NCI-H1436 (cell line): ENCODE data around the gene WASHC2A.
"Not testable (repeated sequence)": the region's sequence is repeated elsewhere in the genome, so short reads cannot be mapped to it uniquely, and the experiment has no call there.

ENCODE experiments used
- DNase-seq: peaks from one replicate; lab custom pipeline; 2025; lab: John Stamatoyannopoulos, UW

The WASHC2A gene

GRCh38 chr10:50061548-50061947, 6.2 kb upstream of the WASHC2A start:
- DNase-seq: not testable (repeated sequence)

GRCh38 chr10:50063100-50063499, 4.7 kb upstream of the WASHC2A start:
- DNase-seq: no peak

DNA sequence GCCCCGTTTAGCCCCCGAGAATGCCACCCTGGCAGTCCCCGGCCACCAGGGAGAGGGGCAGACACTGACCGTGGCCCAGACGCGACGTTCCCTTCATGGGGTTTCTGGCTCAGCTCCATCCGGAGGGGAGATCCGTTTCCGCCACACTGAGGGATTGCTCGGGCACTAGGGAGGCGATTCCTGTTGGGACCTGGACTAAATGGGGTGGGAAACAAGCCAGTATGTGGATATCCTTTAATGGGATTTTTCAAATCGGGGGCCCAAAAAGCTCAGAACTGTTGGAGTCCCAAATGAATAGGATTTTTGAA, 552 bp downstream of the WASHC2A start:
- DNase-seq: not testable (repeated sequence)

GRCh38 chr10:50075139-50075538, 7.4 kb downstream of the WASHC2A start:
- DNase-seq: not testable (repeated sequence)

DNA sequence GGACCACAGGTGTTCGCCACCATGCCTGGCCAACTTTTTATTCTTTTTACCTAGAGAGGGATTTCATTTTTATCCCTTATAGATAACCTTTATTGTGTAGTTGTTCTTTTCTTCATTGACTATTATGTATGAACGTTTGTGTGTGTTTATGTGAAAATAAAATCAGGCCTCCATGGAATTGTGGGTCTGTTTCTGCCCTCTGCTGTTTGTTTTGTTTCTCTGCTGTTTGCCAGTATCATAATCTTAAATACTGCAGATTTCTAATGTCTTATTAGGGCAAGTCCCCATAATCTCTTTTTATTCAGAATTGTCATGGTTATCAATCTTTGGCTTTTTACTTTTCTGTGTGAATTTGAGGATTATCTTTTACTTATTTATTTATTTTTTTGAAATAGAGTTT, 7.8 kb downstream of the WASHC2A start:
- DNase-seq: not testable (repeated sequence)

- DNase-seq: not testable (repeated sequence)
Observed at GRCh38 chr10:50091304-50091703, 23.6 kb downstream of the WASHC2A start.

GRCh38 chr10:50092928-50093327, 25.2 kb downstream of the WASHC2A start:
- not testable (repeated sequence) for DNase-seq

DNA sequence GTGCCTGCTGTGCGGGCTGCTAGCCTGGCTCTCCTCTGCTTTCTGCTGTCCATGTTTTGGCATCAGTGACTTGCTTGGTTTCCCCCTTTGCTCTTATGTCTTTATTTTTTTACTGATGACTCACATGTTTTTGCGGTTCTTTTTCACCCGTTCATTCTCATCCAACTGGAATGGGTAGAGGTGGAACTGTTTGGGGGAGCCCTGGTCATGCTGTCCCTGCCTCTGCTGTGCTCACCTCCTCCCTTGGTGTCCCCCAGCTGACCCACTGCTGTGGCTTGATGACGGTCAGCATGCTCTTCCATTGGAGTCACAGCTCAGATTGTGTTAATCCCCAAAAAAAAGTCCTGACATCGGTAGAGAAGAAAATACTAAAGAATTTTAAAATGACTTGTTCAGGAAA, 26.9 kb downstream of the WASHC2A start:
- DNase-seq: not testable (repeated sequence)

DNA sequence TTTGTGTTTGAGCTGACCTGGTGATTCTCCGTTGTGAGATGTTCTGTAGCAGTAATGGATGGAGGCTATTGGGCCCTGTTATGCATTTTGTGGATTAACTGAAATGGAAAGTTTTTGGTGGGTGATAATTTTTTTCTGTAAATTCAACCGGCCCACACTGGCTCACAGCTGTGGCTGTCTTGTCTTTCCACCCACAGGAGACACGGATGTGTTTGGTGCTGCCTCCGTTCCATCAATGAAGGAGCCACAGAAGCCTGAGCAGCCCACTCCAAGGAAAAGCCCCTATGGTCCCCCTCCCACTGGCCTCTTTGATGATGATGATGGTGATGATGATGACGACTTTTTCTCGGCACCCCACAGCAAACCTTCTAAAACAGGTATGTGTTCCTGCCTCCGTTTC, 27.6 kb downstream of the WASHC2A start:
- DNase-seq: not testable (repeated sequence)

DNA sequence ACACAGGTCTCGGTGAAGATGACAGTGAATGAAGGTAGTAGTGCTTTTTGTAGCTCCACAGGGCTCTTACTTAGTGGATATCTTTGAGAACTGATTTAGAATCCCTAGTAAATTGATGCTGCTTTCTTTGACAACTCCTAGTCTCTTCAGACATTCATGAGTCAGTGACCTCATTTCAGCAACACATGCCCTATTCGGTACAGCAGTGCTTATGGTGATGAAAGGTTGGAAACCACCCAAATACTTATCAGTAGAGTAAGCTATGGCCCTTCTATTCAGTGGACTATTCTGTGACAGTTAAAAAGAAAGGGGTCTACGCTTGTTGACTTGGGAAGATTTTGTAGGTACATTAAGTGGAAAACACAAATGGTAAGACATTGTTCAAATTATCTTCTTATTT, 29.0 kb downstream of the WASHC2A start:
- DNase-seq: not testable (repeated sequence)

DNA sequence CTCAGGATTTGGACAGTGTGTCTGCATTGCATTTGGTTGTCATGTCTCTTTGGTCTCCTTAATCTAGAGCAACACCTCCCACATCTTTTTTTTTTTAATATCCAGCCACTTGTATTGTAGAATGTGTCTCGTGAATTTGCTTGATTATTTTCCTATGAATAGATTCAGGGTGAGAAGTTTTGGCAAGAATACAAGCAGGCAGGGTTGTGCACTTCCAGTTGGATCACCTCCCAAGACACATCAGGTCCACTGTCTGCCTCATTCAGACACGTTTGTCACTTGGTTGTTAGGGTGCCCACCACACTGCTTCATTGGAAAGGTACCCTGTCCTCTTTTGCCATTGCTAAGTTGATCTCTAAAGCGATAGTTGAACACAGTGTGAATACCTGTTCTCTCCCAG, 30.9 kb downstream of the WASHC2A start:
- DNase-seq: not testable (repeated sequence)

- not testable (repeated sequence) for DNase-seq
Observed at GRCh38 chr10:50101139-50101582, 33.4 kb downstream of the WASHC2A start.

DNA sequence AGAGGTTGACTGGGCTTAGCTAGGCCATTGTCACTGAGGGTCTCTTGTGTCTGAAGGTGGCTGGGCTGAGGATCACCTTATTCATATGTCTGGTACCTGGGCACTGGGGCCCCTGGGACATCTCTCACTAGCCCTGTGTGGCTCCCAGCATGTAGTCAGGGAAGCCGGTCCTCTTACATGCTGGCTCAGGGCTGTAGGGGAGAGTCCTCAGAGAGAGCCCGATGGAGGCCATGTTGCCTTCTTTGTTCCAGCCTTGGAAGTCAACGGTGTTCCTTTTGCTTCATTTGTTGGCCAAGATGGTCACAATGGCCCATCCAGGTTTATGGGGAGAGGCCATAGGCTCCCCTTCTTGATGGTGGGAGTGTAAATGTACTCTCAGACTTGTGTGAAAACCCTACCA, 34.0 kb downstream of the WASHC2A start:
- not testable (repeated sequence) for DNase-seq

DNA sequence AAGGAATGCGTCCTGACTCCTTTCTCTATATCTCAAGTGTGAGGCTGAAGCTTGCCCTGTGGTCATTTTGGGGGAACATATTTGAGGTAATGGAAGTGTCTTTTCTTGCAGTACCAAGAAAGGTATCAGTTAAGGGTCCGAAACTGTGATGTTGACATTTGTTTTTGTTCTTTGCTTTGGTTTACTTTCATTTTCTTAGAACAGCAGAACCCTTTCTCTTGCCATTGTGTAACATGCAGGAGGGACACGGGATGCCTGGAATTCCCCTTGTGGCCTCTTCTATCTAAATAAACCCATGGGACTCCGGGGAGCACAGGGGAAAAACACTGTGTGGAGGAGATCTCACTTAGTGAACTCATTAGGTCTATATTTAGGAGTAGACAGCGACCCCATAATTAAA, 34.5 kb downstream of the WASHC2A start:
- not testable (repeated sequence) for DNase-seq

DNA sequence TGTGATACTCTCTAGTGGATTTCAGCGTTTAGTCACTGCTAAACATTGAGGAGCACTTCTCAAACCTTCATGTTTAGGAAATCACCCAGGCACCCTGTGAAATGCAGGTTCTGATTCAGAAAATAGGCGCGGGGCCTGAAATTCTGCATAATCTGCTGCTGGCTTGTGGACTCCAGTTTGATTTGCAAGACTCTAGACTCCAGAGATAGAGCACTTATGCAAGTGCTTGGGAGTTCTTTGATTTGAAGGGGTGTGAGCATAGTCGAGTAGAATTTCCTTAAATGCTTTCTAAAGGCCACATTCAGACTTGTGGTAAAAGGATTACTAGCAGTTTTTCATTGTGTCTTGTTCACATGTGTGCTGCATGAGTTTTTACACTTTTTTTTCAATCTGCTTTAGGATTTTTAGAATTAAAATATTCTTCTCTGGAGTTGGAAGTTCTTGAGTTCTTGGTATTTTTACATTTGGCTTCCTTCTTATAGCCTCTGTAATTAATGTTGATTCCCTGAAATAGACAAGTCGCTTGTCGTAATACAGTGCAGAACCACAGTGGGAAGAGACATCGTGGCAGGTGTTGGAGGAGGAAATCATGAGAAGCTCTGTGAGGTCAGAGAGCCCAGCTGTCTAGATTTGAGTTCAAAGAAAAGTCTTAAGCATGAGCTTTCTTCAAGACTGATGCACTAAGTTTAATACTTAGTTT, 41.4 kb downstream of the WASHC2A start:
- DNase-seq: not testable (repeated sequence)

DNA sequence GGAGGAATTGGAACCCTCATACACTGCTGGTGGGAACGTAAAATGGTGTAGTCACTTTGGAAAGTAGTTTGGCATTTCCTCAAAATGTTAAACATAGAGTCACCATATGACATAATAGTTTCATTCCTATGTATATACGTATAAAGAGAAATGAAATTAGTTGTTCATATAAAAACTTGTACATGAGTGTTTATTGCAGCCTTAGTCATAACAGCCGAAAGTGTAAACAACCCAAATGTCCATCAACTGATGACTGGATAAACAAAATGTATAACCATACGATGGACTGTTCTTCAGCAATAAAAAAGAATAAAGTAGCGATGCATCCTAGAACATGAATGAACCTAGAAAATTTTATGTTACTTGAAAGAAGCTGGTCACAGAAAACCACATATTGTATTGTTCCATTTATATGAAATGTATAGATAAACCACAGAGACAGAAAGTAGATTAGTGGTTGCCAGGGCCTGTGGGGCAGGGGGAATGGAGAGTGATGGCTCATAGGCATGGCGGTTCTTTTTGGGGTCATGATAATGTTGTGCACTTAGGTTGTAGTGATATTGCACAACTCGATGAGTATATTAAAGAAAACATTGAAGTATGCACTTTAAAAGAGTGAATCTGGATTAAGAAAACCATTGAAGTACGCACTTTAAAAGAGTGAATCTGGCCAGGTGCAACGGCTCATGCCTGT, 44.8 kb downstream of the WASHC2A start:
- not testable (repeated sequence) for DNase-seq

GRCh38 chr10:50126765-50127164, 59.0 kb downstream of the WASHC2A start:
- DNase-seq: not testable (repeated sequence)

GRCh38 chr10:50127770-50128292, 60.1 kb downstream of the WASHC2A start:
- not testable (repeated sequence) for DNase-seq

GRCh38 chr10:50131245-50131965, 63.7 kb downstream of the WASHC2A start:
- not testable (repeated sequence) for DNase-seq

GRCh38 chr10:50132322-50132721, 64.6 kb downstream of the WASHC2A start:
- DNase-seq: not testable (repeated sequence)

DNA sequence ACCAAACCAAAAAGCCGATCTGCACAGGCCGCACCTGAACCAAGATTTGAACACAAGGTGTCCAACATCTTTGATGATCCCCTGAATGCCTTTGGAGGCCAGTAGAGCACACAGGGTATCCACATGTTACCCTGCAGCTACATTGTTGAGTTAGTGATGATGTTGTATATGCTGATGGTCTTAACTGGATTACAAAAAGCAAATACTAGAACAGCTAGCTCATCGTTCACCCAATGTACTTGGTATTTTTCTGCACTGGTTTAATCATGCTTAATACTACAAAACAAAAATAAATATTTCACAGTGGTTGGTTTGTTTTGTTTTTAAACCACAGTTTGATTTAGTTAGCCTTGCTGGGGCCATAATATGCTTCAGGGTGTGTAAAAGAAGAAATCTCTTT, 65.1 kb downstream of the WASHC2A start:
- not testable (repeated sequence) for DNase-seq

GRCh38 chr10:50143512-50144174, 75.9 kb downstream of the WASHC2A start:
- DNase-seq: not testable (repeated sequence)
